GM19239 (cell line): ENCODE results near the gene PLAC8L1.
A peak's percentile ranks its signal among the peaks of the same experiment; 100 is the strongest.

ENCODE experiments used
- DNase-seq: peaks from one replicate; pipeline ENCODE4 v3.0.0; 2011; ENCODE audit warnings: low spot score; ENCODE audit not compliant: insufficient read length
- FAIRE-seq: peaks from 2 replicates; lab custom pipeline; 2011; peaks lifted over from hg19 to GRCh38; lab: Jason Lieb, UNC

Gene PLAC8L1

GRCh38 chr5:146048994-146049703 lies 56.2 kb downstream of the PLAC8L1 start:
- DNase-seq (peak; percentile 19), FAIRE-seq (peak; percentile 18)

DNA sequence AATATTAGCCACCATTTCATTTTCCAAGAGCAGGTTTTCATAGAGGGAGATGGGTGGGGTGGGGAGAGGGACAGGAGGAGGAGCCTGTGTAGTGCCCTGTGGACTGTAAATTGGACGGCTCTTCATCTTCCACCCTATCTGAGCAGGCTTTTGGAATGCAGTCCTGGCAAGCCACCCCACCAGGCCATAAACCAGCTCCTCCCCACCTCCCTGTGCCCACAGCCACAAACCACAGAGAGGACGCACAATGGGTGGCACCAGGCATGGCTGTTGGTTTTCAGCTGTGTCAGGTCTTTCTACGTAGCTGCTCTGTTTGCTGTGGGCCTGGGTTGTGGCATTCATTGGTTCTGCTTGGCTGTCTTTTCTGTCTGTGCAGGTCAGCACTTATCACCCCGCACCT lies 58.0 kb downstream of the PLAC8L1 start:
- DNase-seq: no peak
- no peak for FAIRE-seq

GRCh38 chr5:146043722-146044121 lies 61.7 kb downstream of the PLAC8L1 start:
- DNase-seq (no peak), FAIRE-seq (no peak)

DNA sequence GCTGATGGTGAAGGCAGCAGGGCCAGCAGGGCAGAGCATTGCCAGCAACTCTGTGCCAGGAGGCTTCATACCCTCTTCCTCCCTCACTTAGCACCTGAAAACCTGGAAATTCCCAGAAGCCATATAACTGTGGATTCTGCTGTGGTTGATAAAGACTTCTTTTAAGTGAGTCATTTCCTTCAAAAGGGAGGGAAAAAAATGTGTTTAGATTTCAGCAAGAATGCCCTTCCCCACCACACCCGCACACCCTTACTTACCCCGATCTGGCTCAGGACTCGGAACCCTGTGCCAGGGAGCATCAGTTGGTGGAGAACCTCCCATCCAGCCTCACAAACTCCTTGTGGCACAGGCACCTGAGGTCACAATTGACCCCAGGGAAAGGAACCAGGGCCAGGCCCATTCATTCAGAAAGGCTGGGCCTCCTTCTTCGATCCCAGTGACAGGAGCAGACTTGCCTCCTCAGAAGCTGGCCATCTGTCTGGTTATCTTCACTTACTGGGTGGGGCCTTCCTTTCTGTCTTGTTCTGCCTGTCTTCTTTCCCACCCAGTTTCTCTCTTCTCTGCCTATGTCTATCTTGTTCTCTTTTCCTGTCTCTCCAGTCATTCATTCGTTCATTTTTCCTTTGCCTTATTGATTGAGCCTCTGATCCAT lies 62.6 kb downstream of the PLAC8L1 start:
- DNase-seq (no peak), FAIRE-seq (no peak)

- DNase-seq (no peak), FAIRE-seq (no peak)
These were observed 64.1 kb downstream of the PLAC8L1 start for GRCh38 chr5:146041180-146041789.

DNA sequence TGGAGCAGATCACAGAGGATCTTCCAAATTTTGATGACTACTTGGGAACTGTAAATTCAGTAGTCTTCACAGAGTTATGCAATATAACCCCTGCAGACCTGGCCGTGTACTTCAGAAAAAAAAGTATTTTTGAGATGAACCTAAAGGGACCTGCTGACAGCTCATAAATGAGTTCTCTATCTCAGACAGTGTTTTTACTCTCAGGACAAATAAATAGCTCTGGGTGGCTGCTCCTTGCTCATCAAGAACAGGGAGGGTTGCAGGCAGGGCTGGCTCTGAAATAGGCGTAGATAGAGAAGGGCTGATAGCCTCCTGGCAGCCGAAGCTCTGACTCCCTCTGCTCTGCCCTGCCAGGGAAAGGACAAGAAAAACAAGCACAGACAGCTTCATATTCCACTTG lies 64.8 kb downstream of the PLAC8L1 start:
- FAIRE-seq (no peak), DNase-seq (no peak)

DNA sequence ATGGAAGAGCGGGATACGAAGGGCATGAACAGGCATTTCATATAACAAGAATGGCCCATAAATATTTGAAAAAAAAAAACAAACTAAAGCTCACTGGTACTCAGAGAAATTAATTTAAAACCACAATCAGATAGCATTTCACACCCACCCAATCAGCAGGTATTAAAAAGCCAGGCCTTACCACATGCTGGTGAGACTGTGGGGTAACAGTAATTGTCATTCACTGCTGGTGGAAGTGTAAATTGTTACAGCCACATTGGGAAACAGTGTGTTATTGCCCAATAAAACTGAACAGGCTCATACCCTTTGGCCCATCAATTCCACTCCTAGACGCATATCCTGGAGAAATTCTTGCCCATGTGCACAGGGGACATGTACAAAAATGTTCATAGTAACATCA lies 66.0 kb downstream of the PLAC8L1 start:
- no peak for DNase-seq
- no peak for FAIRE-seq

- DNase-seq (no peak), FAIRE-seq (no peak)
These were observed 70.8 kb downstream of the PLAC8L1 start for GRCh38 chr5:146034605-146035004.
